Kasumi-1 (cell line): Measurements from ENCODE around the gene RGSL1.

Source experiments
- DNase-seq, 2 experiments: peaks; one replicate each; lab custom pipeline; 2025; lab: John Stamatoyannopoulos, UW

Gene RGSL1

DNA sequence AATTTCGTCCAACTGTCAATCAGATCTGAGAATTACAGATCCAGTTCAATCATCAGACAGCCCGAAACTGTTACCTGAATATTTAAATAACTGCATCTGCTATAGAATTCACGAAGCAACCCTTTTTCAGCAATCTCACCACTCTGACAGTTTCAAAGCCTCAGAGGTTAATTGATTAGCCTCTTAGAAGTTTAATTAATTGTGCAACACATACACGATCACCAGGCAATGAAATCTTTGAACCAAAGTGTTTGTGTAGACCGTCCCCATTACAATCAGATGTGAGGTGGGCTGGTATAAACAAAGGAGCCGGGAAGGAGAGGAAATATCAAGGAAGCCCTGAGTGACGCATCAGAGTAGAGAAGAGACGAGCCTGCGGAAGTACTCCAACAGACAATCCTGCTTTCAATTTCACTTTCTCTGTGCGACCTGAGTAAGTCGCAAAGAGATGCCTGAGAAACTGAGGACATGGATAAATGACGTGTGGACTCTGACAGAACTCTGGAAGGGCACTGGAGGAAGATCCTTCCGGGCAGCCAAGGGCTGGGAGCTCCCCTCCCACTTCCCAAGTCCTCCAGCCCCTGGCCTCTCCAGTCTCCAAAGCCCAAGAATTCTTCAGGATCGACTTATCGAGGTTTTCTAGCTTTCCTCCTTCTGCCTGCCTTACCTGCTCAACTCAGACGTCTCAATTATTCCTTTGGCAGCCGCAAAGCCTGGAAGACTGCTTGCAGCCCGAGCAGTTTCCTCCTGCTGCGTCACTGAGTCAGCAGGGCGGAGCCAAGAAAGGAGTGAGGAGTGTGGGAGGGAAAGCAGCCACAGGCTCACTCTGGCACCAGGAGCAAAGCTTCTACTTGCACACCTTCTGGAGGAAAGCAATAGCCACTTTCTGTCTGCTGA lies 138.8 kb downstream of the RGSL1 start, which contains the start of gene RNASEL:
Gene RNASEL (minus strand): TSS at position 757 of the 897 bp plus-strand sequence. CDS start 2,450 bp downstream, outside the sequence.
- DNase-seq = peak; percentile 52 to 77

GRCh38 chr1:182589520-182589919 lies 139.6 kb downstream of the RGSL1 start:
- no peak for DNase-seq

DNA sequence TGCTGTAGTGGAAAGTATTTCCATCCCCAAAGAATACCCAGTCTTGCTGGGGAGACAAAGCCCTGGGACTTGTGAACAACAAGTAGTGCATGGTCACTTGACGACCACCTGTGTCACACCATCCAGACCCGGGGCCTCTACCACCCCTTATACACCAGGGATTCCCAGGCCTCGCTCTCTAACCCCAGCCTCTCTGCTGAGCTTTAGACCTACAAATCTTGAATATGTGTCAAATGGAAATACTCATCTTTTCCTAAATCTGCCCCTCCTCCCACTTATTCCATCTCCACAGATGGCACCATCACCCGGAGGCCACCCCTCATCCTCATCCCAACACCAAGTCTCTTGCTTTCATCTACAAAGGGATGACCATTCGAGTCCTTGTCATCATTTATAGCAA lies 140.0 kb downstream of the RGSL1 start:
- DNase-seq = no peak

GRCh38 chr1:182595641-182596240 lies 145.8 kb downstream of the RGSL1 start:
- peak; percentile 59 to 80 for DNase-seq

DNA sequence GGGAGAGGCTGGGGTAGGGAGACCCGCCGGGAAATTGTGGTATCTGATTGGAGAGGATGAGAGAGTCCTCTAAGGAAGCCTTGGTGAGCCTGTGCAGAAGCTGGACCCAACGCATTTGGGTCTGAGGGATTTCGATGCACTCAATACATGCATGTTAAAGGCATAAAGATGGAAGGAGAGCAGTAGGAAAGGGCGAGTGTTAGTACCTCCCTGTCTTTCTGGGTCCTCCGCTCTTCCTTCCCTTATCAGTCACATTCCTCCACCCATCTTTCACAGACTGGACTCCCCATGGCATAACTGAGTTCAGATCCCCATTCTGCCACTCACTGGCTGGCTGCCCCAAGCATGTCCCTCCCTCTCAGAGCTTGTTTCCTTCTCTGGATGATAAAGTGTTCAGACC lies 147.0 kb downstream of the RGSL1 start:
- no peak for DNase-seq

GRCh38 chr1:182598296-182598695 lies 148.3 kb downstream of the RGSL1 start:
- DNase-seq = no peak

GRCh38 chr1:182599339-182599738 lies 149.4 kb downstream of the RGSL1 start:
- no peak for DNase-seq

GRCh38 chr1:182600036-182600713 lies 150.2 kb downstream of the RGSL1 start:
- DNase-seq = no peak

DNA sequence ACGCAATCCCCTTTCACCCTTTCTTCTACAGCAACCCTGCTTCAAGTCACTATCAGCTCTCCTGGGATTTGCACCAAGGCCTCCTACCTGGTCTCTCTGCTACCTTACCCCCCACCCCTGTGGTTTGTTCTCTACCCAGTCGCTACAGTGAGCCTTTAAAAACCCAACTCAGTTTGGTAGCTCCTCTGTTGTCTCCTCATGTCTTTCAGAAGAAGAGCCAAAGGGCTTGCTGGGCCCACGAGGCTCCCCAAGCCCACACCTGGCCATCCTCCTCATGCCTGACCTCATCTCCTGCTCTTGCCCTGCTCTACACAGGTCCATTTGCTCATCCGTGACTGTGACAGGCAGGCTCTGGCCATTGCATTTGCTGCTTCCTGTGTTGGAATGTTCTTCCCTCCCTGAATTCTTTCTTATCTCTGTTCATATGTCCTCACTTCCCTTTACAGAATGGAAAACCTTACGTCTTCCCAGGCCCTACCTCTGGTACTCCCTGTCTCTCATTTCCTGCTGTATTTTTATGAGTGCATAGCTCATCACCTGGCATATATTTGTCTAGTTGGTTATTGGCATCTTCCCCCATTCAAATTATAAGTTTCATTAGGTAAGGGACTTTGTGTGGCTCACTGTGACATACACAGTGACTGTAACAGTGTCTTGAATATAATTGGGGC lies 150.9 kb downstream of the RGSL1 start:
- DNase-seq = no peak

DNA sequence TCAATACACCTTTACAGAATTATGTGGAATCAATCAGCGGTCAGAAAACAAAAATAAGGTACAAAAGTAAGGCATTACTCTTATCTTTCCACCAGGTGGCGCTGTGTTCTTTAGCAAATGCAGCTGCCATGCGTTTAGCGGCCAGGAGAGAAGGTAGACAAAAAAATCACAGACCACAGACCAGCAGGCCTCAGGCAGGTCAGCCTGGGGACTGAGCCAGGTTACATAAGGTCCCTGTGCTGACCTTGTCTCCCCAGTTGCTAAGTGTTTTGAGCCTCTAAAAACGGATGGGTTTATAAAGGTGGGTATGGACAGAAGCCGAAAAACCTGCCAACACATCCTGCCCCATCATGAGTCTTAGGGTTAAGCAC lies 151.5 kb downstream of the RGSL1 start:
- DNase-seq = peak; percentile 75 to 86

DNA sequence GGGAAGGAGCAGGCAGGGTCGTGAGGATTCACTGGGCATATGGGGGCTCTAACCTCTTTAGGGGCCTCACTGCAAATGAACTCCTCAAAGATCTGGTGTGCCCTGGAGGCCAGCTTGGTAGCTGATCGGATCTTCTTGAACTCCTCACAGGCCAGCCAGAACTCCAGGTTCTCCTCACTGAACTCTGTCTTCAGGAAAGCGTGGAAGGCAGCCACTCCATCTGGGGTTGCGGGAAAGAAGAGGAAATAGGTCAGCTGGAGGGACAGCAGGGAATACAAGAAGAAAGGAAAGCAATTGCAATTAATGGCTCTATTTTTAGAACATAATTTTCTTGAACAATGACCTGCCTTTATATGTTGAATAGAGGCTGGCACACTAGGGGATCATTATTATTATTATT lies 152.0 kb downstream of the RGSL1 start:
- no peak for DNase-seq

GRCh38 chr1:182602935-182603645 lies 153.1 kb downstream of the RGSL1 start:
- no peak for DNase-seq

DNA sequence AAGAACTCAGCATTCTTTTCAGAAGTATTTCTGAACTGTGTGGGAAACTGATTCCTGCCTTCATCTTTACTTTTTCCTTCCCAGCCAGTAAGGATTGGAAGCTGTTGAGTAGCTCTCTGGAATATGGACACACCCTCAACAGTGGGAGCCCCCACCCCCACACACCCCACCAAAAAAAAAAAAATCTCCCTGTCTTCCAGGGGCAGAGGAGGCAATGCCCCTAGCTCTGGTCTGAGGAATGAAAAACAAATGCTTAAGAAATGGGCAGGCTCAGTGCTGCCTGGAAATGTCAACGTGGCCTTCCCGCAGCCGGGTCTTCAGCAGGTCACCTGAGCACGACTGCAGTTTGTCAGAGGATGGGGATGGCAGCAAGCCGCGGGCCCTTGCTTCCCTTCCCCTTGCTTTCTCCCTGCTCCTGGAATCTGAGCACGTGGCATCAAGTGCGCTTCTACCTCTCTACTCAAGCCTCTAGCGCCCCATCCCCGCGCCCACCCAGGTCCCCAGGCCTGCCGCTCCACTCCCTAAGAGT lies 153.8 kb downstream of the RGSL1 start:
- DNase-seq = no peak

DNA sequence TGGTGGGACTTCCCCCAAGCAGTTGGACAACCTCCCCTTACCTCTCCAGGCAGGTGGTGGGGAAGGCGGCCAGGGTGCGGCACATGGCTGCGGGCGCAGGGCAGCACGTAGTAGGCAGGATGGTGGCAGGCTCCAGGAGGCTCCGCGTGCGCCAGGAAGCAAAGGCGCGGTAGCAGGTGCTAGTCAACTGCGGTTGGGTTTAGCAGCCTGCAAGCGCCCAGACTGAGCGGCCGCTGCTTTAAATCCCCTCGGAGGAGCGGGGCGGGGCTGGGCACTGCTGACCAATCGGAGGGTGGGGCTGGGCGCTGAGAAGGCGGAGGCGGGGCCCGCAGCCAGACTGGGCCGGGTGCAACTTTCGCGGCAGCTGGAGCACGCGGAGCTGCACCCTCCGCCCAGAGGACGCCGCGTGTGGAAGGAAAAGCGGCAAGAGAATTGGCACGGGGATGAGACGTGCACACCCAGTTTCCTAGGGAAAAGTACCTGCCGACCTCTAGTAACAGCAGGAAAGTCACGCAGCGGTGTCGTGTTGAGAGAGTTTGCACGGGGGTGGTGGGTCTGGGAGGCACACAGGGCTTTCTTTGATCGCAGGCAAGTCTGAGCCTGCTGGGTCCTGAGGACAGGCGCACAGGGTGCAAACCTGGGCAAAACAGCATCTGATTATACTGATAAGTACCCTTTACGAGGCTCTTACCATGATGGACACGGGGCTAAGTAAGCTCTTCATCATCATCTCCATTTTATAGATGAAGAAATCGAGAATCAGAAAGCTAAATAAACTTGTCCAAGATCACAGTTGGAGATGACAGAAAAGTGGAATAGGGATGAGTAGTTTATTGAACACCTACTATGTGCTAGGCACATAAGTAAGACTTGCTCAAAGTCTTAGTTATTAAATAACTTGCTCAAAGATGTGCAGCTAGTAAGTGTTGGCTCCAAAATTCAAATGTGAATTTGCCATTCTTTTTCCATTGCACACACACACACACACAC lies 154.5 kb downstream of the RGSL1 start, which contains the start of gene RGS16:
Gene RGS16 (minus strand): TSS at position 215 of the 990 bp plus-strand sequence. CDS start 130 bp downstream, at position 85.
- peak; percentile 91 to 92 for DNase-seq

DNA sequence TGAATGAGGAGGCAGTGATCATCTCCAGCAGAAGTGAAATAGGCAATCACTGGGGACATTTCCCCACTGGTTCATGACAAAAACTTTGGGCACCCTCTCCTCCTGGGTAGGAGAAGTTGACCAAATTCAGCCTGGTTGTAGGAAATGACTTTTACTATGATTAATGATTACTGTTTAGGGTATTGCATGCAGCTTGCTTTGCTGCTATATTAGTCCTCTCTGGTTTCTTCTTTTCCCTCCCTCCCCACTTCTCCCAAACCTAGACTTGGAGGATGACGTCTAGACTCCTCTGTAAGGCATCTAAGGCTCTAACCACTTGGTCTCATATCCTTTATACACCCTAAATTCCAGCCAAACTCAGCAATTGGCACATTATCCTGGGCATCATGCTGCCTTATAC lies 157.6 kb downstream of the RGSL1 start:
- DNase-seq = no peak

GRCh38 chr1:182608236-182608635 lies 158.3 kb downstream of the RGSL1 start:
- DNase-seq = no peak

- no peak for DNase-seq
Measured at GRCh38 chr1:182608845-182609610, 159.1 kb downstream of the RGSL1 start.
